Adrenal gland (tissue), 5 donors: ENCODE data around the gene KRTCAP3.

Source experiments
- CTCF ChIP-seq, 6 experiments: fragments of 450-650 bp in 4 of 6; fragments of 200-600 bp in 2 of 6; sonication (generic) in 1 of 6; IDR thresholded peaks; 1 replicate in 5 of 6; 2 replicates in 1 of 6; pipeline versions ENCODE4 v1.5.1 to v1.8.0; 2016 to 2021; ENCODE audit warnings: antibody characterized with exemption in 6 of 6, mild to moderate bottlenecking in 2 of 6, moderate library complexity in 1 of 6
- POLR2A ChIP-seq, 2 donors: fragments of 450-650 bp; IDR thresholded peaks; one replicate each; pipeline ENCODE4 v1.6.1; 2017; ENCODE audit warnings: antibody characterized with exemption in 2 of 2, mild to moderate bottlenecking in 2 of 2, moderate library complexity in 1 of 2
- donor health status: DM: no; HTN: no; CAD: no.

- TF ChIP-seq CTCF (IDR thresholded peaks at IDR 0.05) (no peak), POLR2A (IDR thresholded peaks at IDR 0.05) (no peak)
Measured at GRCh38 chr2:27393225-27393624, 49.0 kb upstream of the KRTCAP3 start.
